RKO (cell line): ENCODE data around the gene TSPAN15.

ENCODE experiments used
- DNase-seq: peaks from one replicate; pipeline ENCODE4 v3.0.0-alpha.2; 2016; ENCODE audit warnings: low spot score

The TSPAN15 gene

GRCh38 chr10:69417542-69417941 lies 33.7 kb upstream of the TSPAN15 start:
- DNase-seq, result no peak

- DNase-seq, result no peak
These were observed 33.1 kb upstream of the TSPAN15 start for GRCh38 chr10:69418052-69418752.

- DNase-seq, result no peak
These were observed 32.0 kb upstream of the TSPAN15 start for GRCh38 chr10:69419096-69419743.

- DNase-seq, result no peak
These were observed 31.5 kb upstream of the TSPAN15 start for GRCh38 chr10:69419744-69420126.

- DNase-seq, result no peak
These were observed 29.5 kb upstream of the TSPAN15 start for GRCh38 chr10:69421611-69422308.

- no peak for DNase-seq
These were observed 28.6 kb upstream of the TSPAN15 start for GRCh38 chr10:69422676-69423075.

- no peak for DNase-seq
These were observed 26.2 kb upstream of the TSPAN15 start for GRCh38 chr10:69425041-69425440.

- DNase-seq, result no peak
These were observed 25.6 kb upstream of the TSPAN15 start for GRCh38 chr10:69425511-69426298.

GRCh38 chr10:69426376-69426727 lies 24.9 kb upstream of the TSPAN15 start:
- no peak for DNase-seq

- no peak for DNase-seq
These were observed 23.1 kb upstream of the TSPAN15 start for GRCh38 chr10:69428165-69428564.

GRCh38 chr10:69434169-69434568 lies 17.1 kb upstream of the TSPAN15 start:
- DNase-seq, result no peak

- DNase-seq, result no peak
These were observed 16.3 kb upstream of the TSPAN15 start for GRCh38 chr10:69434926-69435325.

GRCh38 chr10:69435966-69436520 lies 15.2 kb upstream of the TSPAN15 start:
- DNase-seq, result no peak

GRCh38 chr10:69437321-69438259 lies 13.7 kb upstream of the TSPAN15 start:
- DNase-seq, result no peak

- DNase-seq, result no peak
These were observed 12.5 kb upstream of the TSPAN15 start for GRCh38 chr10:69438536-69439349.

GRCh38 chr10:69439350-69439739 lies 11.9 kb upstream of the TSPAN15 start:
- no peak for DNase-seq

- DNase-seq, result no peak
These were observed 11.3 kb upstream of the TSPAN15 start for GRCh38 chr10:69439813-69440506.

- no peak for DNase-seq
These were observed 7.9 kb upstream of the TSPAN15 start for GRCh38 chr10:69443354-69443753.

GRCh38 chr10:69445041-69445440 lies 6.2 kb upstream of the TSPAN15 start:
- no peak for DNase-seq

GRCh38 chr10:69446229-69446628 lies 5.0 kb upstream of the TSPAN15 start:
- no peak for DNase-seq
